Thyroid gland (tissue), 4 donors: Measurements from ENCODE around the gene MYRFL.

Experiments used
- CTCF ChIP-seq, 6 experiments: fragments of 200-600 bp in 3 of 6; fragments of 450-650 bp in 3 of 6; sonication (generic) in 3 of 6; IDR thresholded peaks; one replicate each; pipeline ENCODE4 v1.5.1; 2016 to 2019; ENCODE audit warnings: antibody characterized with exemption in 6 of 6, mild to moderate bottlenecking in 2 of 6, inconsistent platforms in 1 of 6, moderate library complexity in 1 of 6
- POLR2A ChIP-seq, 2 donors: fragments of 450-650 bp; IDR thresholded peaks; one replicate each; pipeline ENCODE4 v1.6.1; 2017; ENCODE audit warnings: antibody characterized with exemption in 2 of 2, mild to moderate bottlenecking in 2 of 2, moderate library complexity in 1 of 2

DNA sequence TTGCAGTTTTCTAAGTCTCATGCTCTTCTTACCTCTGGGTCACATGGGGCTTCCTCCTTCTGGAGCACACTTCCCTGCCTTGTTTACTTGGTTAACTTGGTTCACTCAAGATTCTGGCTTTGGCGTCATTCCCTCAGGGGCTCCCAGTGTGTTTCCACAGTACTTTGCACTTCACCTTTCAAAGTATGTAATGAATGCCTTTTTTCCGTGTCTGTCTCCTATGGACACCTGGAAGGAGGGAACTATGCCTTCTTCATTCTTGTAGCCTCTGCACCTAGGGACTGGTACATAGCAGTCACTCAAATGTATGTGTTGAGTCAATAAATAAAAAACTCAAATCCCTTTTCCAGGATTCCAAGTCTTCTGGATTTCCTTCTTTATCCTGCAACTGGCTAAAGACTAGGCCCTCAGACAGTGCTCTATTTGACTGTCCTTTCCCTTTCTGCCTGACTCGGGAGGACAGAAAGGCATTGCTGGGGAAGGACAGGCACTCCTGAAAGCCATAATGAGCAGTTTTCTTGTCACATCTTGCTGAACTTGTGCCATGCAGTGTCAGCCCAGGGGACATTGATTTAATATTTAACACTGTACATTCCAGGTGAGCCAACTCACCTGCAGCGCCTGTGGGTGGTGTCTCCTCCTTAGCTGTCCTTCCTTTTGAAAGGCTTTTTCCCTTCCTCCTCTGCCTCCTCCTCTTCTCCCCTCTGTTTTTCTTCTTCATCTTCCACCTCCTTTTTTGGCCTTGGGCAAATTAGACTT is 12.8 kb downstream of the MYRFL start:
- TF ChIP-seq CTCF (IDR thresholded peaks at IDR 0.05), result no peak
- no peak for TF ChIP-seq POLR2A (IDR thresholded peaks at IDR 0.05)
